Sigmoid colon (tissue), 4 donors: ENCODE data around the gene NCOR2.

Experiments used
- CTCF ChIP-seq, 4 experiments: fragments of 450-650 bp in 3 of 4; fragments of 200-600 bp in 1 of 4; IDR thresholded peaks; one replicate each; pipeline ENCODE4 v1.5.1; 2016 to 2019; ENCODE audit warnings: antibody characterized with exemption in 4 of 4, mild to moderate bottlenecking in 3 of 4, moderate library complexity in 2 of 4
- EP300 ChIP-seq, 4 donors: sonication (generic); formaldehyde crosslinking; IDR thresholded peaks; one replicate each; pipeline ENCODE4 v1.6.1; 2017; ENCODE audit warnings: antibody characterized with exemption in 4 of 4
- POLR2A ChIP-seq, 2 donors: fragments of 450-650 bp; IDR thresholded peaks; one replicate each; pipeline ENCODE4 v1.6.1; 2016; ENCODE audit warnings: antibody characterized with exemption in 2 of 2, mild to moderate bottlenecking in 2 of 2, moderate library complexity in 2 of 2
- POLR2AphosphoS5 ChIP-seq, 4 donors: sonication (generic); formaldehyde crosslinking; IDR thresholded peaks; one replicate each; pipeline ENCODE4 v1.6.1; 2017; ENCODE audit warnings: antibody characterized with exemption in 4 of 4

GRCh38 chr12:124524231-124524925 lies 43.0 kb downstream of the NCOR2 start:
- TF ChIP-seq POLR2A (IDR thresholded peaks at IDR 0.05): no peak
- TF ChIP-seq CTCF (IDR thresholded peaks at IDR 0.05): no peak
- TF ChIP-seq EP300 (IDR thresholded peaks at IDR 0.05): no peak
- no peak for TF ChIP-seq POLR2AphosphoS5 (IDR thresholded peaks at IDR 0.05)
